CD4-positive, CD25-positive, alpha-beta regulatory T cell (primary cell): ENCODE data around the gene NPLOC4. TPM values are rescaled to one million over a fixed set of nuclear protein-coding genes. Genes with fewer than 3 reads are reported as not detected.

ENCODE experiments used
- ATAC-seq, 2 donors: fragments of 150-1000 bp; cut with Tn5 transposase; one replicate each; pipeline ENCODE4 v1.10.0; 2021; ENCODE audit warnings: low read depth in 2 of 2, moderate number of reproducible peaks in 2 of 2, moderate library complexity in 1 of 2
- DNase-seq, 3 donors: peaks; one replicate each; pipeline versions ENCODE4 v3.0.0 to v3.0.0-alpha.2; 2012 to 2022; ENCODE audit warnings: mixed read lengths in 1 of 3
- H3K27ac ChIP-seq: one replicate; pipeline ENCODE4 v1.7.0; 2013; ENCODE audit warnings: mild to moderate bottlenecking, low read length; ENCODE audit not compliant: insufficient read depth, poor library complexity, severe bottlenecking
- H3K27me3 ChIP-seq: one replicate; pipeline ENCODE4 v1.7.0; 2013; ENCODE audit warnings: low read length; ENCODE audit not compliant: control insufficient read depth, insufficient read depth
- H3K36me3 ChIP-seq: one replicate; pipeline ENCODE4 v1.7.0; 2013; ENCODE audit warnings: mild to moderate bottlenecking, low read length, moderate library complexity; ENCODE audit not compliant: control insufficient read depth, insufficient read depth
- H3K4me1 ChIP-seq: 2 replicates; pipeline ENCODE4 v1.7.0; 2013; ENCODE audit warnings: mild to moderate bottlenecking, low read length; ENCODE audit not compliant: insufficient read depth, control insufficient read depth, poor library complexity, severe bottlenecking
- H3K4me3 ChIP-seq: one replicate; pipeline ENCODE4 v1.7.0; 2013; ENCODE audit warnings: low read depth, mild to moderate bottlenecking, low read length, moderate library complexity
- H3K9me3 ChIP-seq, 2 experiments: 1 replicate in 1 of 2; 2 replicates in 1 of 2; pipeline ENCODE4 v1.7.0; 2013; ENCODE audit warnings: low read length in 2 of 2, mild to moderate bottlenecking in 1 of 2, moderate library complexity in 1 of 2; ENCODE audit not compliant: control insufficient read depth in 2 of 2
- H3K27ac Mint-ChIP-seq, 3 donors: one replicate each; pipeline ENCODE4 v1.8.0; 2020 to 2022; ENCODE audit warnings: mild to moderate bottlenecking in 3 of 3, mixed read lengths in 3 of 3, moderate library complexity in 2 of 3
- H3K27me3 Mint-ChIP-seq: one replicate; pipeline ENCODE4 v1.8.0; 2022; ENCODE audit warnings: mild to moderate bottlenecking, mixed read lengths
- H3K36me3 Mint-ChIP-seq: one replicate; pipeline ENCODE4 v1.8.0; 2020; ENCODE audit warnings: mixed read lengths
- H3K4me1 Mint-ChIP-seq, 4 donors: one replicate each; pipeline ENCODE4 v1.8.0; 2020 to 2022; ENCODE audit warnings: mixed read lengths in 4 of 4, mild to moderate bottlenecking in 1 of 4
- H3K4me3 Mint-ChIP-seq, 4 donors: one replicate each; pipeline ENCODE4 v1.8.0; 2020 to 2022; ENCODE audit warnings: mild to moderate bottlenecking in 4 of 4, mixed read lengths in 4 of 4, moderate library complexity in 3 of 4
- H3K9me3 Mint-ChIP-seq, 7 donors: one replicate each; pipeline ENCODE4 v1.8.0; 2020 to 2022; ENCODE audit warnings: mixed read lengths in 7 of 7, mild to moderate bottlenecking in 3 of 7, moderate library complexity in 2 of 7
- polyA plus RNA-seq, 4 donors: library from polyadenylated mRNA; unstranded; fragments of 300-500 nt; fragmentation: Illumina TruSeq; gene quantifications; one replicate each; pipeline ENCODE4 v1.2.3, GENCODE V29; 2021
- total RNA-seq: library from RNA; stranded (reverse); gene quantifications from one replicate; pipeline ENCODE4 v1.2.3, GENCODE V29; 2022

Gene NPLOC4
- total and polyA plus RNA-seq, 5 donors from 2014 or later: 48.6 to 103 (median 51.9) TPM

DNA sequence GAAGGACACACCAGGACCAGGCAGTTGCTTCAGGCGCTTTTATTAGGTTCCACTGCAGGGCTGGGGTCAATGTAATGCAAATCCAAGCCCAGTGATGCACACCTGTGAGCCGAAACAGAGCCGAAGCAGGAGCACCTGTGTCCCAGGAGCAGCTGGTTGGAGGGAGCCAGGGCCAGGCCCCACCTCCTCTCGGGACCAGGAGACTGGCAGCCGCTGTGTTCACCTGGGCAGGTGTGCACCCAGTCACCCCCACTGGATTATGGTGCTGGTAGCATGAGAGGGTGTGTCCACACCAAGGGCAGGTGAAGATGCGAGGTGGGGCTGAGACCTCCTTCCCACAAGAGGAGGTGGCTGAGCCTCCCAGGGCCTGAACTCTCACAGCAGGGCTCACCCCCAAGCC lies 80.0 kb downstream of the NPLOC4 start:
- Mint-ChIP-seq H3K27me3 (peaks cover 5% of the 10 kb centered on the region), H3K4me1 (peaks cover 0 to 17% (median 10%) of the 10 kb centered on the region in 4 donors), H3K27ac (no peak overlapping the region), H3K9me3 (no peaks in the 10 kb centered on the region), H3K4me3 (no peak overlapping the region), H3K36me3 (peaks cover 12% of the 10 kb centered on the region)
- Histone ChIP-seq H3K36me3 (peaks cover 16% of the 10 kb centered on the region), H3K4me1 (peaks cover 14% of the 10 kb centered on the region), H3K27ac (no peak overlapping the region), H3K4me3 (no peak overlapping the region), H3K9me3 (no peaks in the 10 kb centered on the region), H3K27me3 (no peaks in the 10 kb centered on the region)
- ATAC-seq (no peak), DNase-seq (no peak)

DNA sequence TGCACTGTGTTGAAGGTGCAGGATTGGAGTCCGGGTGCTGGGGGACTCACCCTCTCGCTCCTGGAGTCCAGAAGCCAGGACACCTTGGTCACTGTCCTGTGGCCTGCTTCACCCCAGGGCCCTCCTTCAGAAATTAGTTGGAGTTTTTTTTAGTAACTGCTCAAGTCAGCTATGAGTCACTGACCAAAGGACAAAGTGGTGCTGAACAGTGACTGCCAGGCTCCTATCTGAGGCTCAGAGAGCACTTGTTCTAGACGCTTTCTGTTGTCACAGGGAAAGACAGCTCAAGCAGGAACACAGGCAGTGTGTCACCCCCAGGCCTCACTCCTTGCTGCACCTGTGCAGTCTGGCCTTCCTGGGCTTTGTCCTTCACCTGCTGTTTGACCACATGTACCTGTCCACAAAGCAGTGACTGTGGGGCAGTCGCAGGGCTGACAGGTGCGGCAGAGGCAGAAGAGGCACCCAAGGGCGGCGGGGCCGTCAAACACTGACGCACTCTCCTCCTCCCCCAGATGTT lies 80.7 kb downstream of the NPLOC4 start:
- no peaks in the 10 kb centered on the region for H3K27me3 ChIP-seq
- H3K36me3 Mint-ChIP-seq: peaks cover 9% of the 10 kb centered on the region
- H3K27ac ChIP-seq: no peak overlapping the region
- ATAC-seq (no peak), DNase-seq (no peak)
- H3K4me1 ChIP-seq: peaks cover 20% of the 10 kb centered on the region
- H3K36me3 ChIP-seq: peaks cover 16% of the 10 kb centered on the region
- H3K4me3 ChIP-seq: no peak overlapping the region
- no peaks in the 10 kb centered on the region for H3K9me3 ChIP-seq
- H3K27me3 Mint-ChIP-seq: peaks cover 5% of the 10 kb centered on the region
- H3K9me3 Mint-ChIP-seq: no peaks in the 10 kb centered on the region
- H3K4me3 Mint-ChIP-seq: peak overlapping the region in 1 of 4 donors; percentile 7
- peaks cover 0 to 21% (median 10%) of the 10 kb centered on the region in 4 donors for H3K4me1 Mint-ChIP-seq
- H3K27ac Mint-ChIP-seq: no peak overlapping the region

GRCh38 chr17:81553616-81554181 lies 83.2 kb downstream of the NPLOC4 start:
- H3K4me3 ChIP-seq: peak overlapping the region; percentile 79
- H3K4me3 Mint-ChIP-seq: peak overlapping the region; percentile 91 to 98 (median 94)
- no peaks in the 10 kb centered on the region for H3K9me3 Mint-ChIP-seq
- peak overlapping the region; percentile 20 to 90 (median 88) for H3K27ac Mint-ChIP-seq
- H3K4me1 ChIP-seq: peaks cover 26% of the 10 kb centered on the region
- DNase-seq: no peak
- peak overlapping the region; percentile 84 for H3K27ac ChIP-seq
- H3K27me3 Mint-ChIP-seq: peaks cover 5% of the 10 kb centered on the region
- no peaks in the 10 kb centered on the region for H3K27me3 ChIP-seq
- H3K4me1 Mint-ChIP-seq: peaks cover 0 to 42% (median 10%) of the 10 kb centered on the region in 4 donors
- no peak for ATAC-seq
- H3K9me3 ChIP-seq: no peaks in the 10 kb centered on the region
- peaks cover 10% of the 10 kb centered on the region for H3K36me3 ChIP-seq
- H3K36me3 Mint-ChIP-seq: peaks cover 6% of the 10 kb centered on the region

DNA sequence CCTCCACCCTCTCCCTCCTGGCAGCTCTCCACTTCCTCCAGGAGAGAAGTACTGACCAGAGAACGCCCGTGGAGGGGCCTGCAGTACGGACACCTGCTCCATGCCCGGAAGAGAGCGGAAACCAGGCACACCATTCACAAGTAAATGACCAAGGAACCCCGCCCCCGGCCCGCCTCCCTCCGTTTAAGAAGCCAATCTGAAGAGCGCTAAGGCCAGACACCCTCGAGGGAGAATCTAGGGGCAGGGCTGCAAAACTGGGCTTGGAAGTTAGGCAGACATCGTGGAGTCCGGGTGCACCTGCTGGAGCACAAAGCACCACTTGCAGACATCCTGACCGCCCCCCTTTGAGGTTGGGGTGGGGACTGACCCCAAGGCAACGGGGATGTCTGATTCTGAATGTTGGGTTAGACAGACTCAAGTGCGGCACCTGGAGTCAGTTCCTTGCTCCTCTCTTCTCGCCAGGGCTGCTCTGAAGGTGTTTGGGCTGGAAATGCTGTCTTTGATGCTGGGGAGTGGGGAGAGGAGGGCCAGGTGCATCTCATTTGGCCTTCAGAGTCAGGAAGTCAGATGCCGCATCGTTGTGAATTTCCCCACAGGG lies 83.8 kb downstream of the NPLOC4 start:
- ATAC-seq (peak; percentile 69 to 75), DNase-seq (peak; percentile 75 to 94 (median 79))
- H3K27me3 ChIP-seq: no peaks in the 10 kb centered on the region
- H3K4me3 ChIP-seq: peak overlapping the region; percentile 79
- H3K4me3 Mint-ChIP-seq: peak overlapping the region; percentile 91 to 98 (median 94)
- peaks cover 0 to 42% (median 10%) of the 10 kb centered on the region in 4 donors for H3K4me1 Mint-ChIP-seq
- H3K27ac Mint-ChIP-seq: peak overlapping the region; percentile 88 to 94 (median 90)
- H3K36me3 ChIP-seq: peaks cover 6% of the 10 kb centered on the region
- peak overlapping the region; percentile 84 for H3K27ac ChIP-seq
- H3K9me3 Mint-ChIP-seq: no peaks in the 10 kb centered on the region
- no peaks in the 10 kb centered on the region for H3K9me3 ChIP-seq
- peaks cover 26% of the 10 kb centered on the region for H3K4me1 ChIP-seq
- H3K27me3 Mint-ChIP-seq: peaks cover 5% of the 10 kb centered on the region
- H3K36me3 Mint-ChIP-seq: peaks cover 6% of the 10 kb centered on the region

- ATAC-seq: peak; percentile 63 to 72
- Mint-ChIP-seq H3K9me3 (no peaks in the 10 kb centered on the region), H3K27me3 (peaks cover 5% of the 10 kb centered on the region), H3K27ac (peak within 1 kb of the TSS; percentile 88 to 94 (median 90)), H3K36me3 (peaks cover 6% of the 10 kb centered on the region), H3K4me3 (peak within 1 kb of the TSS; percentile 91 to 98 (median 94)), H3K4me1 (peaks cover 0 to 42% (median 10%) of the 10 kb centered on the region in 4 donors)
- Histone ChIP-seq H3K9me3 (no peaks in the 10 kb centered on the region), H3K4me1 (peaks cover 26% of the 10 kb centered on the region), H3K27ac (peak within 1 kb of the TSS; percentile 84), H3K4me3 (peak within 1 kb of the TSS; percentile 79), H3K27me3 (no peaks in the 10 kb centered on the region), H3K36me3 (peaks cover 7% of the 10 kb centered on the region)
- DNase-seq: peak; percentile 74 to 91 (median 87)
These were observed 84.5 kb downstream of the NPLOC4 start, which contains the start of gene FAAP100 for GRCh38 chr17:81552244-81553017. Gene FAAP100, minus strand, starts transcription at chr17:81552353. Its CDS starts 23 bp downstream, at chr17:81552330.

DNA sequence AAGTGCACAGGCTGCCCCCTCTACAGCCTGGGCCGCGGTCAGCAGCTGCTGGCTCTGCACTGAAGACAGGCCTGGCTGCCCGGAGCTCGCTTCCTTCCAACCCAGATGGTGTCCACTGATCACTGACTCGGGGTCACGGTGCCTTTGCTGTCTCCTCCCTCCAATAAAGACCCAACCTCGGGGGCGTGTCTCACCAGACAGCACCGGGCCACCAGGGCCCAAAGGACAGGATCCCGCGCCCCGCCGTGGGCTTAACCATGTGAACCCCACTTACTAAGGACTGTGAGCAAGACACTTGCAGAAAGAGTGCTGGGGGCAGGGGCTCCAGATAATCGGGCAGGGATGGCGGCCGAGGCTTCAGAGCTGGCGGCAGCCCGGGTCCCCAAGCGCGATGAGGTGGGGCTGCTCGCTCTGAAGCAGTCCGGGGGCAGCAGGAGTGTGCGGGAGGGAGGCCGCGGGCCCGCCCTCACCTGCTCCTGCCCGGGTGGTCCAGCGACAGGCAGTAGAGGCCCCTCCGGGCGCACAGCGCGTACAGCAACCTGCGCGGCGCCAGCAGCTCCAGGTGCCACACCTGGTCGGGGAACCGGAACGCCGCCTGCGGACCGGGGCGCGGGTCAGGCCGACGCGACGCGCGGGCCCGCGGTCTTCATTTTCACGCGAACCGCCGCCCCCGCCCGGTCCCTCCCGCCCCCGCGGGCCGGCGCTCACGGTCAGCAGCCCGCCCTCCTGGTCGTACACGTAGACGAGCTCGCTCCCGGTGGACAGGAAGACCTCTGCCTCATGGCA lies 85.3 kb downstream of the NPLOC4 start:
- Histone ChIP-seq H3K36me3 (peaks cover 9% of the 10 kb centered on the region), H3K27me3 (no peaks in the 10 kb centered on the region), H3K4me1 (peaks cover 26% of the 10 kb centered on the region), H3K9me3 (no peaks in the 10 kb centered on the region), H3K27ac (peak overlapping the region; percentile 84), H3K4me3 (no peak overlapping the region)
- peaks cover 6% of the 10 kb centered on the region for H3K36me3 Mint-ChIP-seq
- peak overlapping the region; percentile 71 to 86 (median 78) for H3K27ac Mint-ChIP-seq
- peak overlapping the region; percentile 86 to 93 (median 93) for H3K4me3 Mint-ChIP-seq
- ATAC-seq (peak; percentile 0 to 2), DNase-seq (peak in 1 of 3 donors; percentile 20)
- H3K27me3 Mint-ChIP-seq: peaks cover 5% of the 10 kb centered on the region
- peaks cover 0 to 42% (median 10%) of the 10 kb centered on the region in 4 donors for H3K4me1 Mint-ChIP-seq
- H3K9me3 Mint-ChIP-seq: no peaks in the 10 kb centered on the region
